HG02610 (cell line): ENCODE data around the gene ZIC5.
"Not testable (repeated sequence)": the region's sequence is repeated elsewhere in the genome, so short reads cannot be mapped to it uniquely, and the experiment has no call there.

Experiments
- ATAC-seq: cut with Tn5 transposase; IDR thresholded peaks from one replicate; pipeline ENCODE4 v1.9.1; 2021; ENCODE audit warnings: mild to moderate bottlenecking, moderate library complexity; ENCODE audit not compliant: unreplicated experiment

ZIC5 gene

DNA sequence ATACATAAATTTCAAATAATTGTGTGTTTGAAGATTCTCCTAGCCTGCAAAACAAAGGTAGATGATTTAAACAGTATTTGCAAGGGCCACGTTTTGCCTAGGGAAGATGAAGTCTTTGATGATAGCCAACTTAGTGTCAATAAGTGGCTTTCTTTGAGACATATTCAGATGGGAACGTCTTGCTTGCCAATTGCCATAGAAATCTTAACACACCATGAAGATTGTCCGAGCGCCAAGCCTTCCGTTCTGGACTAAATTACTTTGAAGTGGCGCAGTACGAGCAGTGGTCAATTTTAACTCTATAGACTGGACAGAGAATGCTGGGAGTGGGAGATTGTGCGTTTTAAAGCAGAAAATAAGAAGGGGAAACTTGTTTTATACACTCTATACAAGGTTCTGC is 9.9 kb downstream of the ZIC5 start:
- ATAC-seq = no peak

DNA sequence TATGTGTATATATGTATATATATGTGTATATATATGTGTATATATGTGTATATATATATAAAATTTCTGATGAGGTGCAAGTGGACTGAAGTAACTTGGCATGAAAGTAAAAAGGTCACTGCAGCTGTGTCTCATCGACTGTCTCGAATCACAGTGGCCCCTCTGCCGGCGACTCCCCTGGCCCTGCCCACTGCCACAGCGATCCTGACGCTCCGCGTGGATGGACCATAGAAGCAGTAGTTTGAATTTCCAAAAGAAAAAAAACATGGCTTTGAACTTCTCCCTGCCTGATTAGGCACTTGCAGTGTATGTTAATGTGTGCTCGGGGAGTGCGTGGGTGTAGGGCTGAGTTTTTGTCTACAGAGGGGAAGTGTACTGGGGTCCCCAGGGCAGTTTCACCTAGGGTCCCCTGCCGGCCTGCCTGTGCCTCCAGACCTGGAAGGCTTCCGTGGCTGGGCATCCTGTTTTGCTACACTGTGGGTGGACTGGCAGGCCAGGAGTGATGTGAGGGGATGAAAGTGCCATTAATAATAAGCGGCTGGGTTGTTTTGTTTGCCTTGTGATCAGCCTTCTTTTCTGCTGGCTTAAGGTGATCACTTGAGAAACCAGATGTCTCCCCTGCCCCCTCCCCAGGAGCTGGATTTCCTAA is 10.8 kb downstream of the ZIC5 start:
- ATAC-seq = no peak

DNA sequence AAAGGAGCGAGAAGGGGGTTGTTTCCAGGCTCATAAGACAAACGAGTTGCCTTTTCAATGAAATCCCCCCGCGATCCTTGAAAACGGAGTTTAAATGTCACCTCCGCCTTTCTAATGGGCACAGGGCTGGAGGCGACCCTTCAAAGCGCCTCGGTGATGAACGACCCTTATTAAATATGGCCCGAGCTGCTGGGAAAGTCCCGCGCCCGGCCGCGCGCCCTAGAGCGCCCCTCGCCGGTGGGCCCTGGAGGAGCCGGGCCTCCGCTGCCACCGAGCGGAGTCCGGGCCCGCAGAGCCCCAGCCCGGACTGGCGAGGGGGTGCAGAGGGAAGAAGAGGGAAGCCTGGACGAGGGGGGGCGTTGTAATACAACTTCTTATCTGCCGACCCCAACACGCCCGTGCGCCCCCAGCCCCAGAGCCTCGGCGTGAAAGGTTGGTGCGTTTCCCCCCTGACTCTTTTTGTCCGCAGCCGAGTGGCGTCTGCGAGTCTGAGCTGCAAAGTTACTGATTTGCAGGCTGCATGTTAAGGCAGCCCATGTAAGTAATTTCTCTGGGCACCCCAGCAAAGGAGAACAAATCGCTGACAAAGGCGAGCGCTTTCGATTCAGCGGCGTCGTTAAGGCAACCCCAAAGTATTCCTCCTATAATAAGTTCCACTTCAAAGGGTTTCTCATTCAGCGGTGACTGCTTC is 11.9 kb downstream of the ZIC5 start:
- no peak for ATAC-seq

DNA sequence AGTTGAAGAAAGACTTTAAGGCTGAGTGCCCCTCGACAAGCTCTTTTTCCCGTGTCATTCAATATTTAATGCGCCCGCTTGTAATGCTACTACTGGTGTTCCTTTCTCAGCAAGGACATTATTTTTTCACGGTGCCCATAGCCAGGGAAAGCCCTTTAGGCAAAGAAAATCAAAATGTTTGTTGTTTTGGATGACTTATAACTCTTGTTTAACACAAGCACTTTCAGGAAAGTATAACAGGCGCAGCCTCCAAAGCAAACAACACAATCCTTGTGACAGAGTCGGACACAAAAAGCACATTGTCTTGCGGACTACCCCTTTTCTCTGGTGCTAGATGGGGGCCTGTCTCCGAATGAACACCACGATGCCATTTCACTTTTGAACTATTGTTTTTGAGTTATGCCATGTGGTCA is 12.4 kb downstream of the ZIC5 start:
- no peak for ATAC-seq

DNA sequence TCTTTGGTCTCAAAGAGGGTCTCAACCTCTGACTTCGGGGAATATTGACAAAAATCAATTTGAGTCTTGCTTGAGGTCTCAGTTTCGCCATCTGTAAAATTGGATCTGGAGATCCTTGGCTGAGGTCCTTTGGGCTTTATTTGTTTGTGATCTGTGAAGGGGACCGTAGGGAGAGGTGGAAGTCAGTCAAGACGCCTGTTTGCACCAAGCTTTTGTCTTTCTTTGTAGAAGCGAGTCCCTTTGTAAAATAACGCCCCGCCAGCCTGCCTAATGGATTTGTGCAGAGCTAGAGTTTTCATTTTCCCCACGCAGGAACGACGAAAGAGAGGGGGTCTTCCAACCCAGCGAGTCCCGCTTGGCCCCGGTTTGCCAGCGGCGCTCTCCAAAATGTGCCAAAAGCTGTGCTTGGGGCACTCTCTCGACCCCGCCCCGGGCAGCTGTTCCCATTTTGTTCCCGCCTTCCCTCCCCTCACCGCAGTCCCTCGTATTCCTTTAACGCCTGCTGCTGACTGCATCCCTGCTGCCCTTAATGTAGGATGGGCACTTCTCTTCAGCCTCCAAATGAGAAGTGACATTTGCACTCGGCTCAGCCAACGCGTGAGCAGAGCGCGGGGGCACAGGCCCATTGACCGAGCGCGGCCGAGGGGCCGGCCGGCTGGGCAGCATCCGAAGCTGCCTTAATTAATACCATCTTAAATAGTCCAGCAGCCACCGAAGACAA is 13.0 kb downstream of the ZIC5 start:
- no peak for ATAC-seq

DNA sequence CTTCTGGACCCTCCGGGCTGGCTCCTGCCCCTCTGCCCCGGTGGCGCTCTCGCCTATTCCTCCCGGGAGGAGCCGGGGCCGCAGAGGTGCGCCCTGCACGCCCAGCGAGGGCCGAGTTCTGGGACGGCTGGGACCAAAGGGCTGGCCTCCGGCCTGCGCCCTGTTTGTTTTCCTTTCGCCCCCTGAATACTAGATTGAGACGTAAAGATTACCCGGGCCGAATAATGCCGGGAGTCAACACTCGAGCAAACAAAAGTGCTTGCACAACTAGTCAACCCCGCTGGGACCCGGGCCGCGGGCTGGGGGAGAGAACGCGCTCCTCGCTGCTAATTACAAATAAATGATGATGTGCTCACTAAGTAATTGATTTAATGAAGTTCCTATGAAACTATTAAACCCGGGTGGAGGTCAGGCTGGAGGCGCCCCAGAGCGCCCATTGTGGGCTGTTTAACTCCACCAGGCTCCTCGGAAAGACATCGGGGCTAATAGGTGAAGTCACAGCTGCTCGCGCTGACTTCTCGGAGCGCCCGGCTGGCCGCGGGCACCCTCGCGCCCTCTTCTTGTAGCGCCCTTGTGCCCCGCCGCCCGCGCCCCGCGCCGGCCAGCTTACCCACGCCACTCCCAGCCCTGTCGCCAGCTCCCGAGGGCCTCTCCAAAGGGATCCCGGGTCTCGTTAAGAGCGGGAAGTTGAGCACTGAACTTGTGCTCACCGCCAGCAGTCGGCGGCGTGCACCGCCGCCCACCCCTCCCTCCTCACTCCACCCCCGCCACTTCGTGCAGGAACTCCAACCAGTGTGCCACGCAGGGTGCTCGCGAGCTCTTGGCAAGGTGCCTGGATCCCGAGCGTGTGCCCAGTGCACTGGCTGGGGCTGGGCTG is 14.9 kb downstream of the ZIC5 start:
- no peak for ATAC-seq

DNA sequence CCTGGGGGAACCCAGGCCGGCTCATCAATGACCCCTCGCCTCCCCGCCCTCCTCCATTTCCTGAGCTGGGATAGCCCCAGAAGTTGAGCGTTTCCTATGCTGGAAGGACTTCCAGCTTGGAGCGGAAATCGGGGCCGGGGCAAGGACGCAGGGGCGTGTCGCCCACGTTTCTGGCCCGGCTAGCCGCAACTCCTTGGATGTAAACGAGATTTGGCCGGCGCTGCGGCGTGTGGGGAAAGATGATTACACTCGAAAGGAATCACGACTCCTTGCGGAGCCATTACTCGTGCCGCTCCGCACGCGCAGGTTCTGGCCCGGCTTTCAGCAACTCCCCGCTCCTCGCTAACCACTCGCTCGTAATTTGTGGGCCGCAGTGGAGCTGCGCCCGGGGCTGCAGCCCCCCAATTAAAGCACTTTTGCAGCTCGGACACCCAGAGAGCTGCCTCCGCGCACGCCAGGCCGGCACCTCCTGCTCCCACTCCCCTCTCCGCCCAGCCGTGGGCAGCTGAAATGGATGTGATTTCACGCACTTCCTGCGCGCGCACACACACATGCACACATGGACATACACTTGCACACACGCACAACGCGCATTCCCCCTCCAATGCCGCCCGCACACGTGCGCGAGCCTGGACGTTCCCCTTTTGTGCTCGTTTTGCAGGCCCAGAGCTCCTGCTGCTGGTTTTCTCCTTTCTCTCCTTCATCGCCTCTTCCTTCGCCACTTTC is 15.7 kb downstream of the ZIC5 start:
- ATAC-seq = no peak

DNA sequence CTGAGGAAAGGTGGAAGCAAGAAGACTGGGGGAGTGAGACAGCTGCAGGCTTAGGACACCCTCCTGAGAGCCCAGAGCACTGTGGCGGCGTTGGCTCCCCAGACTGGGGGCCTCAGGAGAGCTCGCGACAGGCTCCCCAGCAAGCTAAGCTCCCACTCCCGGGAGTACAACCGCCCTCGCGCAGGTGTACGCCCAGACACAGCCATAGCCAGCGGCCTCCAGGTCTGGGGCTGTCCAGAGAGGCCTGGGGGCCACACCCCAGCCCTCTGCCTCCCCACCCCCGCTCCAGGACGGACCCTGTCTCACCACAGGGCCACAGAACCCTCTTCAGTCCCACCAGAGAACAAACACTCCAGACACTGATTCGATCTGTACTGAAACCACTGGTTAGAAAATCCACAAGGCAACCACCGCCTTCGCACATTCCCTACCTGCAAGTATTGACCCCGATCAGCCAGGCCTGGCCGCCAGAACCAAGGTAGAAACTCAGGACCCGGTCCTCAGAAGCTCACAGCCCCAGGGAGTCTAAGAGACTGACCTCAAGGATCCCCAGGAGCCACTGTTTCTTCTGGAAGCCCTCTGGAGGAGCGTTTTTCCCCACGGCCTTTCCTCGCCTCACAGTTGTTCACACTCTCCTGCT is 16.3 kb downstream of the ZIC5 start:
- no peak for ATAC-seq

DNA sequence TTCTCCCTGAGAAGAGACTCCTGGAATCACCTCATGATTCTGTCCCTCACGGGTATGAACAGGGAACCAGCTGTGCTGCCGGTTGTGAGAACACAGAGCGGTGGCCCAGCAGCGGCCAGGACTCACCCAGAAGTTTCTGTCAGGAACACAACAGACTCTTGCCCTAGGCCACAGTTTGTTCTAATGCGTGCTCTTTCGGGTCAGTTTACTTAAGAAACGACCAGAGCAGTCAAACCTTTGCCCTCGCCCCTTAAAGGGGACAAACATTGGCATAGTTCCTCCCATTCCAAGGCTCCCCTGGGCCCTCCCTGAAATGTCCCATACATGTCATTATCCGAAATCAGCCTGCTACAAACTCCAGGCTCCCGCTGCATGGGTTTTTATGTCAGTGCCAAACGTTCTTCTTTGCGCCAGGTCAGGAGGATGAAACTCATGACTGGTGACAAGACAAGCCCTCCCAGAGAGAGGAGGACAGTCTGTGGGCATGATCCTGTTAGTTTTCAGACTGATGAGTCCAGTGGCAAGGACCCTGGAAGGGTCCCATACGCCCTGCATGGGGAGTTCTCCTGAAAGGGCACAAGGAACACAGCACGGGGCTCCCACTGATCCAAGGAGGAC is 18.3 kb downstream of the ZIC5 start:
- ATAC-seq = no peak

DNA sequence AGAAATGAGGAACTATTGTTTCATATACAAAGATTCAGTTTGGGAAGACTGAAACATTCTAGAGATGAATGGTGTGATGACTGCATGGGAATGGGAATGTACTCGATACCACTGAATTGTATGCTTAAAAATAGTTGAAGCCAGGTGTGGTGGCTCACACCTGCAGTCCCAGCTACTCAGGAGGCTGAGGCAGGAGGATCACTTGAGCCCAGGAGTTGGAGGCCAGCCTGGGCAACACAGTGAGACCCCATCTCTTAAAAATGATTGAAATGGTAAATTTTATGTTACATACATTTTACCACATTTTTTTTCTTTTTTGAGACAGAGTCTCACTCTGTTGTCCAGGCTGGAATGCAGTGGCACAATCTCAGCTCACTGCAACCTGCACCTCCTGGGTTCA is 19.9 kb downstream of the ZIC5 start:
- not testable (repeated sequence) for ATAC-seq

DNA sequence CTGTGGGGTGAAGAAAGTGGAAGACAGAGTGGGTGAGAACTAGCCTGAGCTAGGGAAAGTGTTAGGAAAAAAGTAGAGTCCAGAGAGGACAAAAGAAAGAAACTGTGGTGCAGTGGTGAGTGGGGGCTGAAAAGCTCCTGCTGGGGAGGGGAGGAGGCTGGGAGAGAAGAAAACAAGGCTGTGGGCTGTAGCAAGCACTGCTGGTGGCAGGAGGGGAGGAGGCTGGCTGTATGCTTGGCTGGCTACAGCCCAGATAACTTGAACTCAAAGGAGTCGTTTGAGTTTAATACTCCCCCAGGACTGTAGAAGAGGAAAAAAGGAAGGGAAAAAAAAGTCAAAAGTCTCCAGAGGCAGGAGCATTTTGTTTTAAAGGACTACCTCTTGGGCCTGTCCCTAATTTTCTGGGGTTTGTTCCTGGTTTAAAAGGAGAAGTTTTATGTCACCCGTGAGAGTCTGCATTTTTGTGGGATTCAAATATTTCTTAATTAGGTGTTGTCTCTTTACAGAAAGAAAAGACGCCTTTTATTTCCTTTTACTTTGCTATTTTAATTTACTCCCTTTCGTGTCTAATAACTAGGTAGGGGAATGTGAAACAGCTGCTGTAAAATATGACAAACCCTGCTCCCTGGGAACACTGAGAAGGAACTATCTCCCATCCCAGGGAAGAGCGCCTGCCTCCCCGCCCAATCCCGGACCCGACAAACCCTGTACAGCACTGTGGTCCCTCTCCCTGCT is 21.7 kb downstream of the ZIC5 start:
- ATAC-seq = no peak

DNA sequence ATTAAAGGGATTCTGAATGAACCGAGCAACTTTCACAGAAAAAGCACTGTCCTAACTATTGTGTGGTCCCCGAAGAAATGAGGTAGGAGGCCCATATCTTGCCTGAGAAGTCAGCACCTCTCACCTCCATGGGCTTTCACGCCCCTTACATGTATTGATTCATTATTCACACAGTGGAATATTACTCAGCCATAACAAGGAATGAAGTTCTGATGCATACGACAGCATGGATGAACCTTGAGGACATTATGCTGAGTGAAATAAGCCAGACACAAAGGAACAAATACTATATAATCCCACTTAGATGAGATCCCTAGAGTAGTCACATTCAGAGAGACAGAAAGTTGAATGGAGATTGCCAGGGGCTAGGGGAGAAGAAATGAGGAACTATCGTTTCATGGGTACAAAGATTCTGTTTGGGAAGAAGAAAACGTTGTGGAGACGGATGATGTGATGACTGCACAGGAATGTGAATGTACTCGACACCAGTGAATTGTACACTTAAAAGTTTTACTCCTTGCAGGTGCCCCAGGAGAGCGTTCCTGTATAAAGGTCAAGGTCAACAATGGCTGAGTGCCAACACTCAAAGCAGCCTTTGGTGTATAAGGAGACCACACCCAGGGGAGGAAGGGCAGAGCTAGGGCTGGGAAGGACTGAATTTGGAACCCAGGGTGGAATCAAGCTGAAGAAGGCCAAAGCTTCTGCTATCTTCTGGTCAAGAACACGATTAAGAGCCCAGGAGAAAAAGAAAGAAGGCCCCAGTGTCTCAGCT is 22.5 kb downstream of the ZIC5 start:
- ATAC-seq = no peak

DNA sequence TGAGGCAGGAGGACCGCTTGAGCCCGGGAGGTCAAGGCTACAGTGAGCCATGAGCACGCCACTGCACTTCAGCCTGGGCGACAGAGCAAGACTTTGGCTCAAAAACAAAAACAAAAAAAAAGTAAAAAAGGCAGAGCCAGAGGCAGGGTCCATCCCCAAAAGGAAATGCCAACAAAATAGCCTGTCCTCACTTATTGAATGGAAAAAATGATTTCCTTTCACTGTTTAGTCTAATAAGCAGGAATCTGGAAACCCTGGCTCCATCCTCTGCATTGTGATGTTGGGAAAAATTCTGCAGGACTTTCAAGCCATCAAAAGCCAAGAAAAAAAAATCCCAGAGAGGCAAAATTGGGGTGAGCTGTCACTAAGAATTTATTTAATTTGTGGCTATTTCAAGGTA is 23.2 kb downstream of the ZIC5 start:
- no peak for ATAC-seq

DNA sequence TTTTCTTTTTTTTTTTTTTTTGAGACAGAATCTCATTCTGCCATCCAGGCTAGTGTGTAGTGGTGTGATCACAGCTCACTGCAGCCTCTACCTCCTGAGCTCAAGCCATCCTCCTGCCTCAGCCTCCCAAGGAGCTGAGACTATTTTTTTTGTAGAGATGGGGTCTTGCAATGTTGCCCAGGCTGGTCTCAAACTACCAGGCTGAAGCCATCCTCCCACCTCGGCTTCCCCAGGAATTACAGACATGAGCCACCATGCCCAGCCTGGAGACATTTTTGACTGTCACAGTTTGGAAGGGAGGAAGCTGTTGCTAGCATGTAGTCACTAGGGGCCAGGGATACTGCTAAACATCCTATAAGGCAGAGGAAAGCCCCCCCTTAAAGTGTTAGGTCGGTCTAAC is 23.9 kb downstream of the ZIC5 start:
- no peak for ATAC-seq

DNA sequence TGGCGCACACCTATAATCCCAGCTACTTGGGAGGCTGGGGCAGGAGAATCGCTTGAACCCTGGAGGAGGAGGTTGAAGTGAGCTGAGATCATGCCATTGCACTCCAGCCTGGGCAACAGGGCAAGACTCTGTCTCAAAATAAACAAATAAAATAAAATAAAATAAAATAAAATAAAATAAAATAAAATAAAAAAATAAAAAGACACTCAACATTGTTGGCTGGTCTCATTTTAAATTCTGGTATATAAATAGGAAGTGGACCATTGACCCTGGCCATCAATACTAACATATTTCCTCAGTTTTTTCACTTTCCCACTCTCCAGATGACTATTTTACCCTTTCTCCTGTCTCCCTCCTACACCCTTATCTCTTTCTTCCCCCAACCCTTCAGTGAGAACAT is 26.1 kb downstream of the ZIC5 start:
- not testable (repeated sequence) for ATAC-seq

DNA sequence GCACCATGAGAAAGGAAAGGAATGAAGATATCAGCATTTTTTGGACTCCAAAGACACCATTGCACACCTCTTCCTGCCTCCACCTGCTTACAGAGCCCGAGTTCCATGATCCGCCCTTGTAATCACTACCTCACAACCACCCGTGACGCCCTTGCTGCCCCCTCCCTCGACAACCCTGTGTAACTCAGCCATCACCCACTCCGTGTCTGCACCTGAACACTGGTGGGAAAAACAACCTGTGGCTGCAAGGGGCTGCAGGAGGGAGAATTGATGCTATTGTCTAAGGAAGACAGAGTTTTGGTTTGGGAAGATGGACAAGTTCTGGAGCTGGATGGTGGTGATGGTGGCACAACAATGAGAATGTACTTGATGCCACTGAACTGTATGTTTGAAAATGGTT is 27.0 kb downstream of the ZIC5 start:
- no peak for ATAC-seq

DNA sequence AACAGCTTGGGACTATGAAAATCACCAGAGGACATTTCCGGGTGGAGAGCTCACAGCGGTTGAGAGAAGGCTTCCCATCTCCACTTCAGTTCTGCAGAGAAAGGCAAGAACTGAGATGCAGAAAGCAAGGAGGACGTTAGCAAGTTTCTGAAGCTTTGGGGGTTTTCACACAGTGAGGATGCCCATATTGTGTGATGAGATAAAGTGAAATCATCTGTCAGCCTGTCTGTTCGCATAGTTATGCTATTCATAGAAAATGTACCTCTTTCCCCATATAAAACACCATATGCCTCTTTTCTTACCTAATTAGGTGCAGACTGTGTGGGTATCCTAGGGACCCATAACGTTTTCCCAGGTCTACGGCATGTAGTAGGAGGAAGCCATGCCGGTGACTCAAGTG is 27.5 kb downstream of the ZIC5 start:
- no peak for ATAC-seq

DNA sequence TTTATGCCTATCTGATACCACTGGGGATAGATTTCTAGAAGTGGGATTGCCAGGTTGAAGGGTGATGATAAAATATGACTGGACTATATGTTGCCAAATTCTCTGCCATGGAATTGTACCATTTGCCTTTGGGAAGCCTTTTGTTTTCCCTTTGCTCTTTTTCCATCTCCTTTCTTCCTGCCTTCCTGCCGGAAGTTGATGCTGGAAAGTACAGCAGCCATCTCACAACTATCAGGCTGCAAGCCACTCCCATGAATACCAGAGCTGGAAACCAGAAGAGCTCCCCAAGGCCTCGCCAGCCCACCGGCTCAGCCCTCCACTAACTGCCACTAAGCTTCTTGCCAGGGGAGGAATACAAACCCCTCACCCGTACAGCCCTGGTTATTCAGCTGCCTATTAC is 29.7 kb downstream of the ZIC5 start:
- ATAC-seq = no peak
